ENCODE data around the gene FOXN3. TPM values are rescaled to one million over a fixed set of nuclear protein-coding genes. Genes with fewer than 3 reads are reported as not detected.
"Not testable (repeated sequence)": the region's sequence is repeated elsewhere in the genome, so short reads cannot be mapped to it uniquely, and the experiment has no call there.

FOXN3 gene
- polyA plus RNA-seq, 4 donors, result 30.9 to 36.7 (median 34.0) TPM

DNA sequence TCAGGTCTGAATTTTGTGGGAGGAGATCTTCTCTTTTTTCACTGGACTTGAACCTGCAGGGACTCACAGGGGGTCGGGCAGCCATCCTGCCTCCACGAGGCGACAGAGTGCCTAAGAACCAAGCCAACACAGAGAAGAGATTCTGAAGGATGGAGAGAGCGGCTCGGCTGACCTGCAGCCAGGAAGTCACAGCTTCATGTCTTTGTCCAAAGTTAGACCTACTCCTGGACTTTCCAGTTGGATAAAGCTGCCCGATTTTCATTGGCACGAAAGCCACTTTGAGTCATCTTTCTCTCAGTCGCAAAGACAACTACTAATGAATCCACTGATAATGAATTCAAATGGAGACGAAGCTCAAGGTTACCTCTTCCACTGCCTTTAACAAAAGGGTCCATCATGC is 106.8 kb downstream of the FOXN3 start:
- no peak for DNase-seq (ENCODE audit: low read depth in 4 of 4, low spot score in 3 of 4)

- DNase-seq (ENCODE audit: low read depth in 4 of 4, low spot score in 3 of 4), result no peak
Measured at GRCh38 chr14:89309670-89310177, 107.3 kb downstream of the FOXN3 start.

- no peak for DNase-seq (ENCODE audit: low read depth in 4 of 4, low spot score in 3 of 4)
Measured at GRCh38 chr14:89308232-89308959, 108.6 kb downstream of the FOXN3 start.

- no peak for DNase-seq (ENCODE audit: low read depth in 4 of 4, low spot score in 3 of 4)
Measured at GRCh38 chr14:89307409-89307808, 109.6 kb downstream of the FOXN3 start.

DNA sequence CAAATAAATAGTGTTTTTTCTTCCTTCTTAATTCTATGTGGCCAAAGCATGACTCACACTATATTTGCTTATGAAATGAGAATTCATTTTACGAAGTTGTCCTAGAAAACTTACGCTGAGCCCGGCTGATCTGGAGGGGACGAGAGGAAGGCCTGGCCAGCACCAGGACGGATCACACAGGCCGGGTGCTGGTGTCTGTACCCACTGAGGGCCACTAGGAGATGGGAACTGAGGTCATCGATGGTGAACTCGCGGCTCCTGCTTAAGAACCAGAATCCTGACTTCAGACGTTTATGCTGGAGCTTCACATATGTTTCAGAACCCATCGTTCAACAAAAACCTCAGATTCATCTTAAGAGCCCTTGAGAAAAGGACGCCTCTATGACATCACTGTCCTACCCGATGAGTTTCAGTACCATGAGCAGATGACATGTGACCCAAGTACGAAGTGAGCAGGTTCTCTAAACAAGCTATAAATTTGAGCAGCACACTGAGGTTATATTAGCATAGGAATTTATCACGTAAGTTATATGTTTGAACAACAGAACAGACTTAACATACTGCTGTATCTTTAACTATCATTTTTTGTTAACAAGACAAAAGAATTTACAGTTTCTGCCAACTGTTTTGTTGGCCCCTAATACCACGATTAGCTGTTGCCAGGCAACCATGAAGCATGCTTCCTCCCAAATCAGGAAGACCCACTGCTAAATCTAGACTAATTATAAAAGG is 111.9 kb downstream of the FOXN3 start:
- peak in 1 of 4 donors; percentile 26 for DNase-seq (ENCODE audit: low read depth in 4 of 4, low spot score in 3 of 4)

DNA sequence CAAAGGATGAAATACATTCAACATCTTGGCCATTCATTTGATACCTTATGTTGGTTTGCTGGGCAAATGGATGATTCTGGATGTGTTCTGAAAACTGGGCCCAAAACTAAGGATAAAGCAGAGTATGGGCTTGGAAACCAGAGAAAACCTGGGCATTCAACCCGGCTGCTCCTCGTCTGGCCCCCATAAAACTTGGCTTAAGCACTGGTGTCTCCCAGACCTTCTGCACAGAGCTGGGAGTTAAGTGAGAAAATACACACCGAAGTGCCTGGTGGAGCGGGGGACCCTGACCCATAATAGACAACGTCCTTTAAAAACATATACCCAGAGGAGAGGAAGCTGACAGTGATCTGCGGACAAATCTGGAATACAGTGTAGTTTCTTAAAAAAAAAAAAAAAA is 112.5 kb downstream of the FOXN3 start:
- DNase-seq (ENCODE audit: low read depth in 4 of 4, low spot score in 3 of 4), result no peak

- DNase-seq (ENCODE audit: low read depth in 4 of 4, low spot score in 3 of 4), result peak in 3 of 4 donors; percentile 67 to 73 (median 68)
Measured at GRCh38 chr14:89303456-89304435, 113.3 kb downstream of the FOXN3 start.

GRCh38 chr14:89302396-89302950 is 114.6 kb downstream of the FOXN3 start:
- no peak for DNase-seq (ENCODE audit: low read depth in 4 of 4, low spot score in 3 of 4)

DNA sequence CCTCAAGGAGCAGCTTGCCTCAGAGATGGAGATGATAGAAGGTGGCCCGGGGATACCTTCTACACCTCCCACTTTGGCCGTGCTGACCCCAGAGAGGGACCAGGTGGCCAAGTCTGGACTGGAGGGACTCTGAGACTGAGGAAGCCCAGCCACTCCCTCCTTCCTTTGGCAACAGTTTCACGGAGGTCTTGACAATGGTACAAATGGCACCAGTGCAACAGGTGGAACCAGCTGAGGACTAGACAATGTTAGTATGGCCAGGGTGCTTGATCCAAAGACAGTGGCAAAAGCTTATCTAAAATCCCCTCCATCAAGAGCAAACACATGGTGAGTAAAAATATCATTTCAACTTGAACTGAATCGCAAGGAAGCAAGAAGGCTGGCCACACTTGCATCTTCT is 117.4 kb downstream of the FOXN3 start:
- DNase-seq (ENCODE audit: low read depth in 4 of 4, low spot score in 3 of 4), result no peak

GRCh38 chr14:89298056-89298834 is 118.8 kb downstream of the FOXN3 start:
- DNase-seq (ENCODE audit: low read depth in 4 of 4, low spot score in 3 of 4), result no peak

DNA sequence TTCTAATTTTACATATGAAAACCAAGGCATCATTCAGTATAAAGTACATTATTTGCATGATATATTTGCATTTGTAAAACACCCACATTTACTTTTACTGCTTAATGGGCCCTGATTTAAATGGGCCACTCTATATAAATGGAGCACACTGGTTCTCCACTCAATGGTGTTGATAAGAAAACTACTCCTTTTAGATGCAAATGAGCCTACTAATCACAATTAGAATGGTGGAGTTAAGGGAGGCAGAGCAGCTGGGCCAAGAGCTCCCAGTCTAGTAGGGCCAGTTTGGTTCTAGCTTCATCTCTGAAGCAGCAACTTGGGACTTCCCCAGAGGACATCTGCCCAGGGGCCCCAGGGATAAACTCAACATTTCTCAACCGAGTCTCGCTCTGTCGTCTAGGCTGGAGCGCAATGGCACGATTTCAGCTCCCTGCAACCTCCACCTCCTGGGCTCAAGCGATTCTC is 120.7 kb downstream of the FOXN3 start:
- DNase-seq (ENCODE audit: low read depth in 4 of 4, low spot score in 3 of 4), result no peak

- DNase-seq (ENCODE audit: low read depth in 4 of 4, low spot score in 3 of 4), result no peak
Measured at GRCh38 chr14:89294872-89295271, 122.2 kb downstream of the FOXN3 start.

GRCh38 chr14:89294469-89294868 is 122.6 kb downstream of the FOXN3 start:
- not testable (repeated sequence) for DNase-seq (ENCODE audit: low read depth in 4 of 4, low spot score in 3 of 4)

DNA sequence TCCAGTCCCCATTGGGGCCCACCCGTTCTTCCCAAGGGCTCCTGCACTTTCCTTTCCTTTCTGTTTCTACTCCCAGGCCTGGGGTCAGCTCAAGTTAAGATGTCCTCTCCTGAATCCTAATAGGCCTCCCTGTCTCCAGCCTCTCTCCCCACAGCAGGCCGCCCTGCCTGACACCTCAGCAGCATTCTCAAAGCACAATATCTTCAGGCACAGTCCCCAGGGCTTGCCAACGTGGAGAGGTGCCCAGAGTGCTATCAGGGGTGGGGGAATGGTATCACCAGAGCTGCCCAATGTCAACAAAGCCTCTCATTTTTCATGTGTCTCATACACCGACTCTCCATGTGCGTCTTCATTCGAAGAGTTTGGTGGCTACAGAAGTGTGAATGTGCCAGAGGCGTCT is 123.0 kb downstream of the FOXN3 start:
- no peak for DNase-seq (ENCODE audit: low read depth in 4 of 4, low spot score in 3 of 4)

- DNase-seq (ENCODE audit: low read depth in 4 of 4, low spot score in 3 of 4), result no peak
Measured at GRCh38 chr14:89293314-89293916, 123.6 kb downstream of the FOXN3 start.

DNA sequence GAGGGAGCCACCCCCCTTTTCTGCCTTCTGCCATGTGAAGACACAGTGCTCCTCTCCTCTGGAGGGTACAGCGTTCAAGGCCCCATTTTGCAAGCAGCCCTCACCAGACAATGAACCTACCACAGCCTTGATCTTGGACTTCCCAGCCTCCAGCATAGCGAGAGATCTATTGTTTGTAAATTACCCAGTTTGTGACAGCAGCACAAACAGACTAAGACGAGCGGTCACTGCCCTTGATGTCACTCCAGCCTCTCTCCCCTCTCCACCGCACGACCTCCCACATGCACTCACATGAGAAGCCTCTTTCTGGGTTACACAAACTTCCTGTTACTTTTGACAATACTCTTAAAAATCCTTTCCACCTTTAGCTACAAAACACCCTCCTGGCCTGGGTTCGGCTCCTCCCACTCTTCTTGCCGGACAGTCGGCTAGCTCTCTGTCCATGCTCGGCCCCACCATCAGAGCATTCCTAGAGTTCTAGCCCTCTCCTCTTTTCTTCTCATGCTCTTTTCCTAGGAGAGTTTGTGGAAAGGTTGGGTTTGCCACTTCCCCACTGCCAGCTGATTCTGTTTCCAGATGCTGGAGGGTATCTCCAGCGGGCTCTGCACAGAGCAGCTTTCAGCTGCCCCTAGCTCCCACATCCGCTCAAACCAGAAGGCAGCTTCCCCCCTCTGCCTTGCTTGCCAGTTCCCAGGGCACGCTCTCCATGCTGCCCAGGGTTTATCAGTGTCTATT is 124.3 kb downstream of the FOXN3 start:
- DNase-seq (ENCODE audit: low read depth in 4 of 4, low spot score in 3 of 4), result no peak

DNA sequence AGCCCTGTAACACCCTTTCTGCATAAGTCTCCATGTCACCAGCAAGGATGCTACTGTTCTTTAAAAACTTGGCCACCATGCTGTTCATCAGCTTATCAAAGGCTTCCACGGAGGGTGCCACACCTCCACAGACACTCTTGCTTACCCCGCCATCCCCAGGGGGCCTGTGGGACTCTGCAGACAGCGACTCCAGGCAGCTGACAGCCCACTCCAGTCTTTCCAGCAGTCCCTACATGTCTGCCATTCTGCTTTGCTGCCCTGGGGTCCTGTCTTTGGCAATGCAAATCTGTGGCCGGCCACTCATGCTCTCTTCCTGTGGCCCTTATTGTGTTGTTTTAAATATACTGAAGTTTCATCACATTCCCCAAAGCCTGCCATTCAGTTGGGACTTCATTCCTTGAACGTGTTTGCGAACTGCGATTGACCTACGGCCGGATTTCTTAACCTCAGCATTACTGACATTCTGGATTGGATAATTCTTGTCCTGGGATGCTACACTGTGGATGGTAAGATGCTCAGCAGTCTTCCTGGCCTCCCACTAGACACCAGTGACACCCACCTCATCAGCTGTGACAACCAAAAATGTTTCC is 125.6 kb downstream of the FOXN3 start:
- no peak for DNase-seq (ENCODE audit: low read depth in 4 of 4, low spot score in 3 of 4)

GRCh38 chr14:89290813-89291212 is 126.2 kb downstream of the FOXN3 start:
- no peak for DNase-seq (ENCODE audit: low read depth in 4 of 4, low spot score in 3 of 4)
